B cell (primary cell): ENCODE results near the gene FOXS1.

Experiments
- EZH2 ChIP-seq: IDR thresholded peaks from 2 replicates; pipeline ENCODE4 v1.6.1; 2012; ENCODE audit warnings: borderline replicate concordance, low read depth, mild to moderate bottlenecking, moderate library complexity, low read length; ENCODE audit not compliant: insufficient read depth, poor library complexity, severe bottlenecking
- TF ChIP-seq, protein P1 (sequence below): fragments of 200-600 bp; IDR thresholded peaks from one replicate; pipeline ENCODE4 v1.8.0; 2022; ENCODE audit warnings: antibody characterized with exemption, mild to moderate bottlenecking

- TF ChIP-seq, protein P1, sequence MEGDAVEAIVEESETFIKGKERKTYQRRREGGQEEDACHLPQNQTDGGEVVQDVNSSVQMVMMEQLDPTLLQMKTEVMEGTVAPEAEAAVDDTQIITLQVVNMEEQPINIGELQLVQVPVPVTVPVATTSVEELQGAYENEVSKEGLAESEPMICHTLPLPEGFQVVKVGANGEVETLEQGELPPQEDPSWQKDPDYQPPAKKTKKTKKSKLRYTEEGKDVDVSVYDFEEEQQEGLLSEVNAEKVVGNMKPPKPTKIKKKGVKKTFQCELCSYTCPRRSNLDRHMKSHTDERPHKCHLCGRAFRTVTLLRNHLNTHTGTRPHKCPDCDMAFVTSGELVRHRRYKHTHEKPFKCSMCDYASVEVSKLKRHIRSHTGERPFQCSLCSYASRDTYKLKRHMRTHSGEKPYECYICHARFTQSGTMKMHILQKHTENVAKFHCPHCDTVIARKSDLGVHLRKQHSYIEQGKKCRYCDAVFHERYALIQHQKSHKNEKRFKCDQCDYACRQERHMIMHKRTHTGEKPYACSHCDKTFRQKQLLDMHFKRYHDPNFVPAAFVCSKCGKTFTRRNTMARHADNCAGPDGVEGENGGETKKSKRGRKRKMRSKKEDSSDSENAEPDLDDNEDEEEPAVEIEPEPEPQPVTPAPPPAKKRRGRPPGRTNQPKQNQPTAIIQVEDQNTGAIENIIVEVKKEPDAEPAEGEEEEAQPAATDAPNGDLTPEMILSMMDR: no peak
- no peak for TF ChIP-seq EZH2
Observed at GRCh38 chr20:31803552-31804291, 41.7 kb downstream of the FOXS1 start.
